ENCODE results near the gene CPVL.

DNA sequence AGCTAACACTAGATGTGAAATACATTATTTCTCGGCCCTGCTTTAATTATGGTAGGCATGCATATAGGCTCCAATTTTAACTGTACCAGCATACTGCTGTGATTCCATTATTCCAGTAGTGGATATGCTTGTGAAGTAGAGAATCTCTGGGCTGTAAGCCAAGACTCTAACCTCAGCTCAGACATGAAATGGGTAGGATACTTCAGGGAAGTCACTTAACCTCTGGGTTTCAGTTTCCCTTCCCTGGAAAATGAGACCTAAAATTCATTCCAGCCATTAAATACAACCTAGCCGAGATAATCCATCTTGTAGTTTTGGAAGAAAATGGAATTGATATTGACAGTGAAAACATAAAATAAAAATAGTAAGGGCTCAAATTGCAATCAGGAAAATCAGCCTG lies 128.6 kb downstream of the CPVL start:
- TF ChIP-seq, protein P1, sequence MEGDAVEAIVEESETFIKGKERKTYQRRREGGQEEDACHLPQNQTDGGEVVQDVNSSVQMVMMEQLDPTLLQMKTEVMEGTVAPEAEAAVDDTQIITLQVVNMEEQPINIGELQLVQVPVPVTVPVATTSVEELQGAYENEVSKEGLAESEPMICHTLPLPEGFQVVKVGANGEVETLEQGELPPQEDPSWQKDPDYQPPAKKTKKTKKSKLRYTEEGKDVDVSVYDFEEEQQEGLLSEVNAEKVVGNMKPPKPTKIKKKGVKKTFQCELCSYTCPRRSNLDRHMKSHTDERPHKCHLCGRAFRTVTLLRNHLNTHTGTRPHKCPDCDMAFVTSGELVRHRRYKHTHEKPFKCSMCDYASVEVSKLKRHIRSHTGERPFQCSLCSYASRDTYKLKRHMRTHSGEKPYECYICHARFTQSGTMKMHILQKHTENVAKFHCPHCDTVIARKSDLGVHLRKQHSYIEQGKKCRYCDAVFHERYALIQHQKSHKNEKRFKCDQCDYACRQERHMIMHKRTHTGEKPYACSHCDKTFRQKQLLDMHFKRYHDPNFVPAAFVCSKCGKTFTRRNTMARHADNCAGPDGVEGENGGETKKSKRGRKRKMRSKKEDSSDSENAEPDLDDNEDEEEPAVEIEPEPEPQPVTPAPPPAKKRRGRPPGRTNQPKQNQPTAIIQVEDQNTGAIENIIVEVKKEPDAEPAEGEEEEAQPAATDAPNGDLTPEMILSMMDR (IDR thresholded peaks at IDR 0.05) = no peak
- TF ChIP-seq EZH2 (IDR thresholded peaks at IDR 0.05) = no peak
- no peak for TF ChIP-seq EZH2phosphoT487 (IDR thresholded peaks at IDR 0.05)

Measured in neural progenitor cell (in vitro differentiated cells).